HG03025 (cell line): ENCODE data around the gene DOCK11.
"Not testable (repeated sequence)": the region's sequence is repeated elsewhere in the genome, so short reads cannot be mapped to it uniquely, and the experiment has no call there.

Source experiments
- ATAC-seq: cut with Tn5 transposase; IDR thresholded peaks from one replicate; pipeline ENCODE4 v1.9.1; 2021; ENCODE audit warnings: mild to moderate bottlenecking, moderate library complexity; ENCODE audit not compliant: unreplicated experiment, low FRiP score

Gene DOCK11

GRCh38 chrX:118495061-118495921 is at the start of gene DOCK11:
DOCK11 (plus strand) TSS chrX:118495815; CDS start chrX:118495972, 157 bp downstream.
- peak; percentile 65 for ATAC-seq

- no peak for ATAC-seq
Observed at GRCh38 chrX:118448273-118448783, 47.3 kb upstream of the DOCK11 start.

DNA sequence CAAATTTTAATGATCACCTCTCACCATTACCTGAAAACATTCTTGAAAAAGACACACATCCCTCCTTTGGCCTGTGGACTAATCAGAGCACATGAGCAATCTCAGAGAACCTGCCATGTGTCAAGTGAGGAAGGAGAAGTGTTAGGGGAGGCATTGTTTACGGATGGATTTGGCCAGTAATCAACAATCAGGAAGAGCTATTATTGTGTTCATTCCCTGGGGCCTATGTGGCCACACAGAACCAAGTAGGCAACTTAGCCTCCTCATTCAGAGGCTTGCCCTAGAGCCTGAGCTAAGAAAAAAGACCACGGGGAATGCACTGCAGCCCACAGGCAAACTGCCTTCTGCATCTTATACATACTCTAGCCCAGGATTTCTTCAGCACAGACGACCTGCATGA is 40.6 kb upstream of the DOCK11 start:
- ATAC-seq, result no peak

GRCh38 chrX:118459494-118459893 is 36.1 kb upstream of the DOCK11 start:
- ATAC-seq, result no peak

GRCh38 chrX:118464501-118464900 is 31.1 kb upstream of the DOCK11 start:
- ATAC-seq, result no peak

- no peak for ATAC-seq
Observed at GRCh38 chrX:118468122-118468521, 27.5 kb upstream of the DOCK11 start.

DNA sequence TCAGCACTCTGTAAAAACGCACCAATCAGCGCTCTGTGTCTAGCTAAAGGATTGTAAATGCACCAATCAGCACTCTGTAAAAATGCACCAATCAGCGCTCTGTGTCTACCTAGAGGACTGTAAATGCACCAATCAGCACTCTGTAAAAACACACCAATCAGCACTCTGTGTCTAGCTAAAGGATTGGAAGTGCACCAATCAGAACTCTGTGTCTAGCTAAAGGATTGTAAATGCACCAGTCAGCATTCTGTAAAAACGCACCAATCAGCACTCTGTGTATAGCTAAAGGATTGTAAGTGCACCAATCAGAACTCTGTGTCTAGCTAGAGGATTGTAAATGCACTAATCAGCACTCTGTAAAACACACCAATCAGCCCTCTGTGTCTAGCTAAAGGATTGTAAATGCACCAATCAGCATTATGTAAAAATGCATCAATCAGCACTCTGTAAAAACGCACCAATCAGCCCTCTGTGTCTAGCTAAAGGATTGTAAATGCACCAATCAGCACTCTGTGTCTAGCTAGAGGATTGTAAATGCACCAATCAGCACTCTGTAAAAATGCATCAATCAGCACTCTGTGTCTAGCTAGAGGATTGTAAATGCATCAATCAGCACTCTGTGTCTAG is 24.8 kb upstream of the DOCK11 start:
- not testable (repeated sequence) for ATAC-seq

DNA sequence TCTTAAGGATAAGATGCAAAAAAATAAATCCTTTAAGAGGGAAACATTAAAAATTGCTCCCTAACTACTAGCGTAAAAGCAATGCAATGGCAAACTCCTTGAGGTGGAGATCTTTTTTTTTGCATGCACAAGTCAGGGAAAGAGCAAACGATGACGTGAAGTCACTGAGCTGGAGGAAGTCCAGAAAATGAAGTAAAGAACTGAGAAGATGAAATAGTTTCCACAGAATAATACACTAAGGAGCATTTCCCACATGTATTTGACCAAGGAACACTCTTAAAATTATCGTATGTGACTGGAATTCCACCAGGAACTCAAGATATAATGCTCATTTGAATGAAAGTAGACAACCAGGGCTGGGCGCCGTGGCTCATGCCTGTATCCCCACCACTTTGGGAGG is 21.0 kb upstream of the DOCK11 start:
- no peak for ATAC-seq

- no peak for ATAC-seq
Observed at GRCh38 chrX:118475903-118476302, 19.7 kb upstream of the DOCK11 start.

DNA sequence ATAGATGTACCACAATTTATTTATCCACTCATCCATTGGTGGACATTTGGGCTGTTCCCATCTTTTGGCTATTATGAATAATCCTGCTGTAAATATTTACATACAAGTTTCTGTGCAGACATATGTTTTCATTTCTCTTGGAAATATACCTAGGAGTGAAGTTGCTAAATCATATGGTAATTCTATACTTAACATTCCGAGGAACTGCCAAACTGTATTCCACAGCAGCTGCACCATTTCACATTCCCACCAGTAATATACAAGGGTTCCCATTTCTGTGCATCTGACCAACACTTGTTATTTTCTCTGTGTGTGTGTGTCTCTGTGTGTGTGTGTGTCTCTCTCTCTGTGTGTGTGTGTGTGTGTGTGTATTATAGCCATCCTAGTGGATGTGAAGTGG is 15.4 kb upstream of the DOCK11 start:
- ATAC-seq, result no peak

GRCh38 chrX:118482384-118482783 is 13.2 kb upstream of the DOCK11 start:
- not testable (repeated sequence) for ATAC-seq

GRCh38 chrX:118484216-118484903 is 11.3 kb upstream of the DOCK11 start:
- no peak for ATAC-seq

DNA sequence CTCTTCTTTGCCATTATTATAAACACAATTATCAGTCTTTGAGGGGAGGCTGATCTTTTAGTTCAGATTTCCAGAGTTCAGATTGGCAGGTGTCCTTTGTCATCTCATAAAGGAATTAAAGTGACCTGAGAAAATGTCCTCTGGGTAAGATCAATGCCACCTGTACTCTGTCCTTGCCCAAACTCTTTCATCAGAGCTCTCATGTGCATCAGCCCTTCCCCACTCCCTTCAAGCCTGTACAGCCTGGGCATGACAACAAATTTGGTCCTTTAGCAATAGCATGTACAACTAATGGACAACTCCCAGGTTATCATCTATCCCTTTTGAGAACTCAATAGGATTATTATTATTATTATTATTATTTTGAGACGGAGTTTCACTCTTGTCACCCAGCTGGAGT is 8.9 kb upstream of the DOCK11 start:
- not testable (repeated sequence) for ATAC-seq

- no peak for ATAC-seq
Observed at GRCh38 chrX:118493016-118493415, 2.6 kb upstream of the DOCK11 start.

- no peak for ATAC-seq
Observed at GRCh38 chrX:118493653-118494297, 1.8 kb upstream of the DOCK11 start.

- ATAC-seq, result peak; percentile 56
Observed at GRCh38 chrX:118495958-118496762, 545 bp downstream of the DOCK11 start.

GRCh38 chrX:118496763-118497079 is 1.1 kb downstream of the DOCK11 start:
- ATAC-seq, result peak; percentile 5

GRCh38 chrX:118497180-118497818 is 1.7 kb downstream of the DOCK11 start:
- ATAC-seq, result no peak

- ATAC-seq, result no peak
Observed at GRCh38 chrX:118498351-118498750, 2.7 kb downstream of the DOCK11 start.
